ES-I3 (cell line): ENCODE results near the gene BLCAP.
"Not testable (repeated sequence)": the region's sequence is repeated elsewhere in the genome, so short reads cannot be mapped to it uniquely, and the experiment has no call there.

Experiments used
- H3K36me3 ChIP-seq: 2 replicates; pipeline ENCODE4 v1.6.1; 2013; ENCODE audit warnings: mild to moderate bottlenecking, low read length, control low read depth, moderate library complexity; ENCODE audit not compliant: insufficient read depth
- H3K4me1 ChIP-seq: 2 replicates; pipeline ENCODE4 v1.6.1; 2013; ENCODE audit warnings: mild to moderate bottlenecking, control low read depth, low read length; ENCODE audit not compliant: insufficient read depth
- H3K9ac ChIP-seq: 2 replicates; pipeline ENCODE4 v1.6.1; 2013; ENCODE audit warnings: low read depth, mild to moderate bottlenecking, low read length, moderate library complexity
- H3K9me3 ChIP-seq: 2 replicates; pipeline ENCODE4 v1.6.1; 2013; ENCODE audit warnings: mild to moderate bottlenecking, low read length, moderate library complexity; ENCODE audit not compliant: control insufficient read depth, insufficient read depth

BLCAP gene

GRCh38 chr20:37504404-37505096 is 23.1 kb downstream of the BLCAP start:
- peaks cover 18% of the 10 kb centered on the region; the same call in 1 of the 2 replicates for H3K4me1 ChIP-seq
- no peaks in the 10 kb centered on the region; the same call in 1 of the 2 replicates for H3K36me3 ChIP-seq
- H3K9ac ChIP-seq = no peak overlapping the region
- H3K9me3 ChIP-seq = no peaks in the 10 kb centered on the region

DNA sequence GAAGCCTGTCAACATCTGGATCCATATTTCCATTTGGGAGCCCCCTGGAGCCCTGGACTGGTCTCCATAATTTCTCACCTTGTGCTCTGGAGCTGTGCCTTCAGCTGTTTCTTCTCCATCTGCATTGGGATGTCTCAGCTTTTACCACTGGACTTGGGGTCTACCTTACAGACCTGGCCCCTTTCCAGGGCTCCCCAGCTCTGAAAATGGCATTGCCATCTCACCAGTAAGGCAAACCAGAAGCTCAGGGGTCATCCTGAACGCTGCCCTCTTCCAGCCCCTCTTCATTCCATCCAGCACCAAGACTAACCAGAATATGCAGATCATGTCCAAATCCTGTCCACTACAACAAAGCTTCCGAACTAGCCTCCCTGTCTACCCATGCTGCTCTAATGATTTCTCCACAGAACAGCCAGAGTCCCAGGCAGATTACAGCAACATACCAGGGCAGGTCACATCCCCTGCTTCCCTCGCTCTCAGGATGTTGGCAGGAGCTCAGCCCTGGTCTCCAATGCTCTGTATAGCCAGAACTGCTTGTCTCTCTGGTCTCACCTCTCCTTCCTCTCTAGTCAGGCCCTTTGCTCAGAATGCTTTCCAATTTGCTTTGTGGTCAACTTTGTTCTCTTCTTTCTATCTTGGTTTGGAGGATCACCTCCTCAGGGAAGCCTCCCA is 24.3 kb downstream of the BLCAP start:
- Histone ChIP-seq H3K9ac (no peak overlapping the region), H3K36me3 (no peaks in the 10 kb centered on the region), H3K9me3 (no peaks in the 10 kb centered on the region), H3K4me1 (peaks cover 18% of the 10 kb centered on the region; the same call in 1 of the 2 replicates)

GRCh38 chr20:37502654-37503053 is 25.0 kb downstream of the BLCAP start:
- H3K36me3 ChIP-seq = no peaks in the 10 kb centered on the region
- H3K9me3 ChIP-seq = no peaks in the 10 kb centered on the region
- peaks cover 18% of the 10 kb centered on the region; the same call in 1 of the 2 replicates for H3K4me1 ChIP-seq
- H3K9ac ChIP-seq = no peak overlapping the region

GRCh38 chr20:37501940-37502339 is 25.7 kb downstream of the BLCAP start:
- Histone ChIP-seq H3K9ac (no peak overlapping the region), H3K36me3 (no peaks in the 10 kb centered on the region), H3K4me1 (peaks cover 18% of the 10 kb centered on the region; the same call in 1 of the 2 replicates), H3K9me3 (no peaks in the 10 kb centered on the region)

DNA sequence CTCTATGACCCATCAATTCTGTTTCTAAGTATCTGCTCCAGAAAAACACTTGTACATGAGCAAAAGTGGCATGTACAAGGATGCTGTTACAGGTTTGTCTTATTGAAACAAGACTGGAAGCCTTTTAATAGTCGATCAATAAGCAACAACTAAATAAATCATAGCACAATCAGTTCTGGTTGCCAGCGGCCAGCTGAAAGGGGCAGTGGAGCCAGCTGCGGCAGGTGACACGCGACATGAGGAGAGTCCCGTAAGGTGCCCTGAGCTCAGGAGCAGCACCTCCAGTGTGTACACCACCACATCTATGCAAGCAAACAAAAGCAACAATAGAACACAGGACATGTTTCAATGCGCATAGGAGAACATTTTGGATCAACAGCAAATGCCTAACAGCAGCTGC is 27.4 kb downstream of the BLCAP start:
- Histone ChIP-seq H3K36me3 (no peaks in the 10 kb centered on the region), H3K4me1 (peaks cover 8% of the 10 kb centered on the region; the same call in 1 of the 2 replicates), H3K9me3 (no peaks in the 10 kb centered on the region), H3K9ac (no peak overlapping the region)

GRCh38 chr20:37498066-37498665 is 29.5 kb downstream of the BLCAP start:
- no peak overlapping the region for H3K9ac ChIP-seq
- H3K4me1 ChIP-seq = no peaks in the 10 kb centered on the region
- no peaks in the 10 kb centered on the region for H3K9me3 ChIP-seq
- H3K36me3 ChIP-seq = no peaks in the 10 kb centered on the region

DNA sequence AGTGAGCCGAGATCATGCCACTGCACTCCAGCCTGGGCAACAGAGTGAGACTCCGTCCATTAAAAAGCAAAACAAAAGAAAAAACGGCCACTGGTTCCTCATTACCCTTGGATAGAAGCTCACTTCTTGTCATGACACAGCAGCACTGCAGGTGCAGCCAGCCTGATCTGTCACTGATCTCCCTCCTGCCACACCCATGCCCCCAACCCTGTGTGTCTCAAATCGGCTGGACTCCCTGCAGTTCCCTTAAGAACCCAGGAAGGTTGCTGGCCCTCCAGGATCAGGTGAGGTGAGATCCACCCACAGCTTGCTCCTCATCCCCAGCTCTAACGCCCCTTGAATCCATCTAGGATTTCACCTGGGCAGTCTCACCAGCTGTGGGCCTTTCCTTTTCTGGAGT is 32.9 kb downstream of the BLCAP start:
- no peak overlapping the region for H3K9ac ChIP-seq

DNA sequence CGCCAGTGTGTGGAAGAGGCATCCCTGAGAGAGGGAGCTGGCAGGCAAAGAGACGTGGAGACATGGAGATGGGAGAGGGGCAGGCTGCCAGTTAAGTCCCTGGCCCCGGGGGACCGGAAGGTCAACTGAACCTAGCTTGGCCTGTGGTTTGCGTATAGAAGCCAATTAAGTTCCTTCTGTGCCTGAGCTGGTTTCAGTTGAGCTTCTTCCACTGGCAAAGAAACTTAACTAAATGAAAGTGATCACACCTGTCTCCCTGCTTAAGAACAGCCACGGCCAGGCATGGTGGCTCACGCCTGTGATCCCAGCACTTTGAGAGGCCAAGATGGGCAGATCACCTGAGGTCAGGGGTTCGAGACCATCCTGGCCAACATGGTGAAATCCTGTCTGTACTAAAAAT is 33.4 kb downstream of the BLCAP start:
- Histone ChIP-seq H3K36me3 (no peaks in the 10 kb centered on the region), H3K4me1 (peaks cover 3% of the 10 kb centered on the region; the same call in 1 of the 2 replicates), H3K9me3 (no peaks in the 10 kb centered on the region), H3K9ac (no peak overlapping the region)

More for the DNA sequence above, 32.9 kb downstream of the BLCAP start:
- no peaks in the 10 kb centered on the region for H3K9me3 ChIP-seq
- no peaks in the 10 kb centered on the region for H3K4me1 ChIP-seq
- H3K36me3 ChIP-seq = no peaks in the 10 kb centered on the region

DNA sequence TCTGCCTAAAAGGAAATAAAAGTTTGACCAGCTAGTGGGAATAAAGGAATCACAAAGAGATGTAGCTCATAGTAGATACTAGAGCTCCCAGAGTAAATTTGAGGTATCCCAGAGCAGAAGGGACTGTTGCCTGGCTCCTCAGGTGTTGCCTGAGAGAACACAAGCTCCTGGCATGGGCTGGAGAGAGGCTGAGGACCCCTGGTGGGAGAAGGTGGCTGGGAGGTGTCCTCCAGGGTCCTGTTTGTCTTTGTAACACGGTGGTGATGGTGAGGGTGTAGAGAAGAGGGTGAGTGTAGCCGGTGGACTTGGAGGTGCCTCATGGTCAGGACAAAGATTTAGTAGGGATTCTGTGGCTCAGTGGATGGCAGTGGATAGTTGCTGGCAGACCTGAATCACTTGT is 34.7 kb downstream of the BLCAP start:
- no peaks in the 10 kb centered on the region for H3K36me3 ChIP-seq
- no peaks in the 10 kb centered on the region for H3K9me3 ChIP-seq
- H3K9ac ChIP-seq = no peak overlapping the region
- peaks cover 4% of the 10 kb centered on the region; the same call in 1 of the 2 replicates for H3K4me1 ChIP-seq

DNA sequence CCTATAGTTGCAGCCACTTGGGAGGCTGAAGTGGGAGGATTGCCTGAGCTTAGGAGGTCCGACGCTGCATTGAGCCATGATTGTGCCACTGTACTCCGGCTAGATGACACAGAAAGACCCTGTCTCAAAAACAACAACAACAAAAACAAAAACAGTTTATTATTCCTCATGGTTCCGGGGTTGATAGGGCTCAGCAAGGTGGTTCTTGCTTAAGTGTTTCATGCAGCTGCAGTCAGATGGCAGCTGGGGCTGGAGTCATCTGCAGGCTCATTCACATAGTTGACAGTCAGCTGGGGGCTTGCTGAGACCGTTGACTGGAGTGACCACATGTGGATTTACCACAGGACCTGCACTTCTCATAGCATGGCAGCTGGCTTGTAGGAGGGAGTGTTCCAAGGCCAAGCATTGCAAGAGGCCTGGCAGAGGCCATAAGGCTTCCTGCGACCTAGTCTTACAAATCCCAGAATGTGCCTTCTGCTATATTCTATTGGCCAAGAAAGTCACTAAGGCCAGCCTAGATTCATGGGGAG is 35.5 kb downstream of the BLCAP start:
- Histone ChIP-seq H3K9me3 (no peaks in the 10 kb centered on the region), H3K9ac (no peak overlapping the region), H3K4me1 (peaks cover 4% of the 10 kb centered on the region; the same call in 1 of the 2 replicates), H3K36me3 (no peaks in the 10 kb centered on the region)

DNA sequence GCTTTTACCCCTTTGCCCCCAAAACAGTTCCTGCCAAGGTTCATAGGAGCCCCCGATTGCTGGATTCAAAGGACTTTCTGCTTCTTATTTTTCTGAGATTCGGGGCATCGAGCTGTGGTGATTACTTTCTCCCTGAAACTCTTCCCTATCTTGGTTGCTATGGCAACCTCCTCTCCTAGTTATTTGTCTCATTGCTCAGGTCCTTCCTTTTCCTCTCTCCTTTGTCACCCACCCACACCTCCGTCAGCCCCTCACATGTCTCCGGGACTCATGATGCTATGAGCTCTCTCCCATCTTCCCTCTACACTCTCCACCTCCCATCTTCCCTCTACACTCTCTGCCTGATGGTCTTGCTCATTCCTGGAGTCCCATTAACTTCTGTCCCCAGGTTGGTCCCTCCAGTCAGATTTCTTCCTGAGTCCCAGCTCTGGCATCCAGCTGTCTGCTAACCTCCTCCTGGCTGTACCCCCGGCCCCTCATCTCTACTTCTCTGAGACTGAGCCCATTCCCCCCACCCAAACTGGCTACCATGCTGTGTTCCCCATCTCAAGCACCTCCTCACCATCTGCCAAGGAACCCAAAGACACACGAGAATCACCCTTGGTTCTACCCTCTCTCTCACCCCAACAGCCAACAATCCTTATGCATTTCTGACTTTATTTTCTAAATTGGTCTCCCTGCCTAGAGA is 36.9 kb downstream of the BLCAP start:
- Histone ChIP-seq H3K9ac (no peak overlapping the region), H3K4me1 (peaks cover 4% of the 10 kb centered on the region; the same call in 1 of the 2 replicates), H3K36me3 (no peaks in the 10 kb centered on the region), H3K9me3 (no peaks in the 10 kb centered on the region)

DNA sequence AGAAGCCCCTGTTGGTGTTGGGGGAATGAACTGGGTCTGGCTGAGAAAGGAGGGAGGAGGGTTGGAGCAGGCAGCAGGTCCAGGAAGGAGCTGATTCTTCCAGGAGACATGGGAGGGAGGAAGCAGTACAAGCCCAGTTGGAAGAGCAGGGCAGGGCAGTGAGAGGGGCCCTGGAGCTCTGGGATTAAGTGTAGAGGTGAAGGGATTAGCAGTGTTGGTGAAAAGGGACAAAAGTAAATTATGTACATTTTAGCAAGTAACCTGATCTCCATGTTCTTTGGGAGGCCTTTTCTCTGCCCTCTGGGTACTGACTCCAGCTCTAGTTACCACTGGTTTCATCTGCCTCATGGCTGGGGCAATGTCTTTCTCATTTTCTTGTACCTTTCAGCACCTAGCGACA is 41.5 kb downstream of the BLCAP start:
- H3K9me3 ChIP-seq, H3K36me3 ChIP-seq, H3K4me1 ChIP-seq, H3K9ac ChIP-seq: not testable (repeated sequence)

DNA sequence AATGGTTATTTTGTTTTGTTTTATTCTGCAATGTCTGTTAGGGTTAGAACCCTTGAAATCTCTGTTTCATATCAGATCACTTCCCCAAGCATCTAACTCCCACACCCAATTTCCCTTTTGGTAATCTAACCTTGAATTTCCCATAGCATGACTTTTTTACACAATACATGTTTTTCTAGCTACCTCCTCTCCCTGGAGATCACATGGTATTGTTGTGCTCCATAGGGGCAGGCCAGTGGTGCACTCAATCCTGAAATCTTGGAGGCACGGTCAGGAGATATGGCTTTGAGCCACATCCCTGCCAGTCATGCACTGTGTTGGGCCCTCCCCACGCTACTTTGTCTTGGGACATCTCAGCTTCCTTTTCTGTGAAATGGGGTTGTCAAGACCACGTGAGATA is 43.3 kb downstream of the BLCAP start:
- H3K36me3 ChIP-seq = no peaks in the 10 kb centered on the region; the same call in 1 of the 2 replicates
- no peaks in the 10 kb centered on the region for H3K9me3 ChIP-seq
- no peak overlapping the region for H3K9ac ChIP-seq

DNA sequence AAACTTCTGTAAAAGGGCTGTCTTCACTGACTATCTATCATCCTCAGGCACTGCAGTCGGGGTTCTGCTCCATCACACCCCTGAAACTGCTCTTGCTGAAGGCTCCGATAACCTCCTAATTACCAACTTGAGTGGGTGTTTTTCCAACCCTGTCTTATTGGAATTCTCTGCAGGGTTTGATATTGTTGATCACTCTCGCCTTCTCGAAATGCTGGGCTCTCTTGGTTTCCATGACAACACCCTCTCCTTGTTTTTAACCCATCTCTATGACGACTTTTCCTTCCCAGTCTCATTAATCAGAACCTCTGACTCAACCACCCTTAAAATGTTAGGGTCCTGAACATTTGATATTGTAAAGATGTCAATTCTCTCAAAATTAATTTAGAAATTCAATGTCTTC is 46.1 kb downstream of the BLCAP start:
- H3K9me3 ChIP-seq = no peaks in the 10 kb centered on the region
- no peaks in the 10 kb centered on the region; the same call in 1 of the 2 replicates for H3K36me3 ChIP-seq
- no peaks in the 10 kb centered on the region for H3K4me1 ChIP-seq
- H3K9ac ChIP-seq = no peak overlapping the region

More for the DNA sequence above, 43.3 kb downstream of the BLCAP start:
- peaks cover 2% of the 10 kb centered on the region; the same call in 1 of the 2 replicates for H3K4me1 ChIP-seq
